NOMO-1 treated with DMSO at 0.1 percent for 48 hours (cell line): ENCODE measurements around the gene PTPRD.

ENCODE experiments used
- DNase-seq: peaks from one replicate; lab custom pipeline; 2025; ENCODE audit not compliant: unreplicated experiment; lab: John Stamatoyannopoulos, UW

Gene PTPRD

DNA sequence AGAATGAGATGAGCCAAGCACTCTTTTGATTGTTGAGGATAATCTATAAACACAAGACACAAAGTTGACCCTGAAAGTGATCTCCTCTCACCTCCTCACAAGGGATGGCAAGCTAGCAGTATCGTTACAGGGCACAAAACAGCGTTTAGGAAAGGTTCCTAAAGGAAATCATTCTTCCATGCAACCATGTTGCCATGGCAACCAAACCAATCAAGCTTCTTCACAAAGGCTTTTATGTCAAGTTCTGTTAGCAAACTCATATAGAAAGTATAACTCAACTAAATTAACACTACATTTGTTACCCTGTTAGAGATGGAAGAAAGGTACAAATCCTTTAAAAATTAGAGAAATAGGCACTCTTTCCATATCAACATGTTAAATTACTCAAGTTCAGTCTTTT is 1796.4 kb downstream of the PTPRD start:
- no peak for DNase-seq

DNA sequence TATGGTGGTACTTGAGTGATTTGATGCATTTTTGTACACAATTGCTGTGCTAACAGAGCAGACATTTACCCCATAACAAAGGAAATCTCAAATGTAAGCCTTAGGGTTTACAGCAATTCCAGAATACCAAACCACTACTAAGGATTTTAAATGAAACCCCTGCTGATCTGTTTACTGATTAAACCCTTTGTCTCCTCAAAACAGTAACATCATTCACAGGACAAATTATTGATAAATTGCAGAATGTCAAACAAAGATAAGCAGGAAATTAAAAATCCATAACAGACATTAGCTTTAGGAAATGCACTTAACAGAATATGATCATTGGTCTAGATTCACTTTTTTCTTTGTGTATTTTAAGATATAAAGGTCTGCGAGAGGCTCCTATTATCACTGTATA is 1796.9 kb downstream of the PTPRD start:
- no peak for DNase-seq

DNA sequence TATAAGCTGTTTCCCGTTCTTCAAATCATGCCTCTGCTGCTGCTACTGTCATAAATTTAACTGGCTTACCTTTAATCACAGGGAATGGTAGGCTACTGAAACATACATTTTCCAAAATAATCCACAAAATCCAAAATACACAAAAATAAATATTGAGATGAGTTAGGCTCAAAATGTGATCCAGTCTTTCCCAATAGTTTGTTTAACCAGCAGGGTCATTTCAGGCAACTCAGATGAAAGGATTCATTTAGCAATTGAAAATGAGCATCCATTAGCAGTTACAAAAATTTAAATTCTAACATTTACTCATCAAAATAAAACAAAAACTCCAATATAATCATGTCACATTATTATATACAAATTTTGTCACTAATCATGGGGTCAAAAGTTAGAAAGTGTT is 1797.6 kb downstream of the PTPRD start:
- DNase-seq, result no peak

DNA sequence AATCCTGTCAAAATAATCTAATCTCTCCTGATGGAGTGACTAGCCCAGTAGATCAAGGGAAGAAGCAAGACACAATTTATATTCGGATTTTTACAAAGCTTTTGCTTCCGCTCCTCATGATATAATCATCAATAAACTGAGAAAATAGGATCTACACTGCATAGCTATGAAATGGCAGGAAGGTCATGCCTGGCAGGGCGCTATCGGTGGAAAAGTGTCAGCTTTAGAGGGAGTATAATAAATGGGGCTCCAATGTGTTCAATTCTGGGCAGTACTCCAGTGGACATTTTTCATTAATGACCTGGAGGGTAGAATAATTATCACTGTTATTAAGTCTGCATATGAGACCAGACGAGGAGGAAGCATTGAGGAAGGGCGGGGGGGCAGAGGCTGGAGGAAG is 1799.9 kb downstream of the PTPRD start:
- DNase-seq, result no peak

DNA sequence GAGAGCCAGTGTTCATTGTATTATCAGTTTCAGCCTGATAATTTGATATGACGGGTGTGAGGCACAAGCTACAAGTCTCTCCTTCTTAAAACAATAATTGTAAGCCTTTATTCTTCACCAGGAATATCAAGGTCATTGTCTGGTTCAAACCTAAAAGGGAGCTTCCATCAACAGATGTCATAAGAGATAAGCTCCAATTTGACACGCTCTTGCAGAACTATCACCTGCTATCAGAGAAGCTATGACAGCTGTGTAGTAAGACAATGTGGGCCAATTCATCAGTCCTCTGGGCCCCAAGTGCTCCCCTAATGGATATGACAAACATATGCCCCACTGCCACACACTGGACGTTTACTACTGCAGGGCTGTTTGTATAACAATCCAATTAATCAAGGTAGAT is 1803.1 kb downstream of the PTPRD start:
- DNase-seq, result no peak

DNA sequence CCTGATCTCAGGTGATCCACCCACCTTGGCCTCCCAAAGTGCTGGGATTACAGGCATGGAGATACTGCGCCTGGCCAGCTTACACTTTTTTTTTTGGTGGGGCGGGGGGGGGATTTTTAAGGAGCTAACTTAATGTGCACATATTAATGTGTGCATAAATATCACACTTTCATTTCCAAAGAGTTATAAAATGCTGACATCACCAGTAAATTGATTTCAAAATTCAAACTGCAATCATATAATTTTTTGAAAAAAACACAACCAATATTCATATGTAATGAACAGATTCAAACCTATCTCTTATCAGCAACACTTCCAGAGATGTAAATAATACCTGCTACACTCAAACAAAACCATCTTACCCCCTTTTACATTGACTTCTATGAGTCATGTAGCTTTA is 1806.7 kb downstream of the PTPRD start:
- no peak for DNase-seq

DNA sequence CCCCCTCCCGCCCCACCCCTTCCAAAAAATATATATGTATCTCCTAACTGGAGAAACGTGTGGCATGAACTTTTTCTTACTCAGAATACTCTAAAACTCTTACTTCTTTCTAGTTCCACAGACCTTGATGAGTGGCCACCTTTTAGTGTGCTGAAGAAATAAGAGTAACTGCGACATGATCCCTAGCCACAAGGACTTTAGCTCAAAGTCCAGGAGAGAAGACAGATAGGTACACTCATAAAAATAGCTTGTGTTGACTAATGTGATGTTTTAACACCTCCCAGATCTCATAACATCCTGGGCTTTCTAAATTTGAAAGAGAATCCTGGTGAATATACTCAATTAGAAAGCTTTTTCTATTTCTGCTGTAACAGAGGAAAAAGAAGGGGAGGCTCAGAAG is 1808.2 kb downstream of the PTPRD start:
- DNase-seq, result no peak

DNA sequence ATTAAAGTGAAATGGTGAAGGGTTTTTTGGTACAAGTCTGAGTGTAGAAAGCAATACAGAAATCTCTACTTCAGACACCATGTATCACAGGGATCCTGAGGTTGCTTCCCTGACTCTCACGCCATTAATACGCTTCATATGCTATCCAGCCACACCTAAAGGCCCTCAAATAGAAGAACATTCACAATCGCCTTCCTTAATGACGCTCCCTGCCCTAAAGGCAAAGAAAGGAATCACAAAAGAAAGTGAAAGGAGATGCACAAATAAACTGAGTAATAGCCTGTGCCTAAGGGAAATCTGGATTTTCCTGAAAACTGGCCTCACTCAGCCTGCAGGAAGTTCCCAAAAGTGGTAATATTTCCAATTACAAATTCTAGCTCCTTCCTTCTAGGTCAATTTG is 1810.6 kb downstream of the PTPRD start:
- no peak for DNase-seq

DNA sequence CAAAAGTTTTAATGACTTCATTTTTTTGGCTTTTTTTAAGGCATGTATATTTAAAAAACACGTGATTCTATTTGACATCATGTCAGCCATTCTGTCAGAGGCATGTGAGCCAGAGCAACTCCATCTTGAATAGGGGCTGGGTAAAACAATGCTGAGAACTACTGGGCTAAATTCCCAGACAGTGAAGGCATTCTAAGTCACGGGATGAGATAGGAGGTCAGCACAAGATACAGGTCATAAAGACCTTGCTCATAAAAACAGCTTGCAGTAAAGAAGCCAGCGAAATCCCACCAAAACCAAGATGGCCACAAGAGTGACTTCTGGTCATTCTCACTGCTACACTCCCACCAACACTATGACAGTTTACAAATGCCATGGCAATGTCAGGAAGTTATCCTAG is 1812.6 kb downstream of the PTPRD start:
- DNase-seq, result no peak

DNA sequence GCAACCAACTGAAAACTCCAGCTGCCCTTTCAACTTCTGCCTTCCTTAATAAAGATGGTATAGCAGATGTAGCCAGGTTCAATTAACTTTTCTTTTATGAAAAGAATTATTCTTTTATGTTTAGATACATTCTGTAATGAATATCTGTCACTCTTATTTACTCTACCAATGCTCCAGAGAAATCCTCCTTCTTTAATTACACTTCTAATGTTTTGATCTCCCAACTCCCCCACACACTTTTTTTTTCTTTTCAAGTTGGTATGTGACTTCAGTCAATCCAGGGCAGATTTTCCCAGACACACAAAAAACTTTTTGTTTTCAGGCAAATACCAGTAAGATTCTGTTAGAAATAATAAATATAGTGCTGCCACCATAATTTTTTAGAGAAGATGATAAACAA is 1813.2 kb downstream of the PTPRD start:
- no peak for DNase-seq

DNA sequence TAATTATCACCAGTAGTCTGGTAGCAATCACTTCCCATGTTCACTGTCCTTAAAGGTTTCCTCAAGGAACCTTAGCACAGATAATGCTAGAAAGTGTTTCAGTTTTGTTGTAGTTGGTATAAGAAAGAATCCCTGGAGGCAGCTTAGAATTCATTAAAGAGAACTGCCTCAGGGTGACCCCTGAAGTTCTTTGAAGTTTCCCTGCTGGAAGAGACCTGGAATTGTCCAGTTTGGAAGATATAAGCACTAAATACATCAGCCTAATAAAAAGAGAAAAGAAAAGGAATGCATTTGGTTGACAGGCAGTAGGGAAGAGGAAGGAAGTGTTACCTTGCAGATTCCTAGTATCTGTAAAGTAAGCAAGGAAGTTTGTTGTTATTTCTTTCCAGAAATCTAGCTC is 1813.6 kb downstream of the PTPRD start:
- no peak for DNase-seq

DNA sequence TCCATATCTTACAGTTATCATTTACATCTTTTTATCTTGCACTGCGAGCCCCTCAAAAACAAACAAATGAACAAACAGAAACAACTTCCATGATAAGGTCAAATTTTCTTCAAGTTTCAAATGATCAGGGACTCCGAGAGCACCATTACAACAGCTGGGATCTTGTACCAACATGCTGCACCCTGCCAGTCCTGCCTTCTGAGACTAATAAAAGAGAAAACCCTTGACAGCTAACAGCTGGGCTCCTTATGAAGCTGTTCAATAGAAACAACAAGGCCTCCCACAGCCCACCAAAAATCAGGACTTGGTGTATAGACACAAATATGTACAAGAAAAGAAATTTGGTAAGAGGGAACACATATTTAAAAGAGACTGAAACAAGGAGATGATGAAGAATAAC is 1828.0 kb downstream of the PTPRD start:
- DNase-seq, result no peak

DNA sequence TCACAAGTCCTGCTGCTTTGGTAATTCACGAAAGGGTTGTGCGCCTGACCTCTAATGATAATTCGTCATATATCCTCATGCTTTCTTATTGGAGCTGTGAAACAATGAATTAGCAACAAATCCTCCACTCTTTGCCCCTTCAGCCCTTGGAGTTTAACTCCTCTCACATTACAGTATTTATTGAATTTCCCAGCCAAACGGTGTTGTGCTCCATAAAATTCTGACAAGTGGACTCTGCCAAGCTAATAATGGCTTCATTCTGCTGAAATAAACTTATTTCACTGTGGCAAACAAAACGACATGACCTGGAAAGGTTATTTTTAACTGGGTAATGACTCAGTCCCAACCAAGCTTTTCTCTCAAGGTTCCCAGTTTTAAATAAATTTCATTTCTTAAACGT is 1828.9 kb downstream of the PTPRD start:
- no peak for DNase-seq

DNA sequence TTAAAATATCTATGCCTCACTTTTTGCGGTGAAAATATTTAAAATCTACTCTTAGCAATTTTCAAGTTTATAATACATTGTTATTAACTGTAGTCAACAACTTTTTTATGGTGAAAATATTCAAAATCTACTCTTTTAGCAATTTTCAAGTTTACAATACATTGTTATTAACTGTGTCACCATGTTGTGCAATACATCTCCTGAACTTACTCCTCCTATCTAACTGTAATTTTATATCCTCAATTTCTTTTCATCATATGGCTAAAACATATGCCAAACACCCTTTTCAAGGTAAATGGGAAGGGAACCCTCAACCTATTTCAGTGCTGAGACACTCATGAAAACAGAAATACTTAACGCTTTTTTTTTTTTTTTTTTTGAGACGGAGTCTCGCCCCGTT is 1830.6 kb downstream of the PTPRD start:
- no peak for DNase-seq

DNA sequence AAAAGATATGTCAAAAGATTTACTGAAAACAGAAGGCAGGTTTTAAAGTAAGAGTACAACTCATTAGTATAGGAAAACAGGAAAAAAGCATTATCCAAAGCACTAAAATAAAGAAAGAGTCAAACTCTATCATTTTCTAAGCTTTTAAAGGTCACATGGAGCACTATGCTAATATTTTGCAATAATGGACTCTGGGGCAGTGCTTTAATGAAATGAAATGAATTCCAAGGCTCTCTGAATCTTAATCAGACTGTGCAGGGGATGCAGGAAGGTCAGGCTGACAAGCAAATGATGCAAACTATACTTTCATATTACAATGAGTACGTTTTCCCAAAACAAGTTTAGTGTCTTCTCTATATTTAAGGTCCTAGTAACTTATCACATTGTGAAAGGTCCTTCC is 1831.3 kb downstream of the PTPRD start:
- DNase-seq, result no peak

DNA sequence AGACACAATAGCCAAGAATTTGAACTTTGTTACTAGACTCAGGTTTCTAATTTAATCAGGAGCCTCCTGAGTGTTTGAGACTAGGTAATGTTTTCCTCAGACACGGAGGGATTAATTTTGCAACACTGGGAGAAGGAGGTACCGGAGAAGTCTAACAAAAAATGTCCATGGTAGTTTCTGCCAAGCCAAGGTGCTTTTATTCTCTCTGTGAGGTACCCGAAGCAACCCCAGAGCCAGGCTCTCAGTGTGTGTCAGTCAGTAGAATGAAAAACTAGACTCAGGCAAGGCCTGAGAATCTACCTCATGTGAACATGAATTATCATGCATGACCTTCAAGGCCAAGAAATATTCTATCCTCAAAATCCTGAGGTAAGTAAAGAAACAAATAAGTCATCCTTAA is 1832.4 kb downstream of the PTPRD start:
- DNase-seq, result no peak

DNA sequence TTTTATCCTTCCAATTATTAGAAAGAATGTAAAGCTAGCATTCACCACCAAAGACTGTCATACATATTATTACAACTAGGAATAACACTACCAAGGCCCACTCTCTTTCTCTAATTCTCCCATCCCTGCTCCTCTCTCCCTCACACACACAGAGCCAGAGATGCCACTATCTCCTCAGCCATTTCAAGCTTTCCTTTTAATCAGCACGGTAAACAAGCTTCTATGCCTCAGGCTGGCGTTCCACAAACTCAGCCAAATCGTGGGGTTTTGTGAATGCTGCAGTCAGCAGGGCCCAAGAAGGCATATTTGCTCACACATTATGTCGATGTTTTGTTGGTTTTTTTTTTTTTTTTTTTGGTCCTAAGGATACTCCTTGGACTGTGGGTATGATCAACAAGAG is 1833.3 kb downstream of the PTPRD start:
- DNase-seq, result no peak

DNA sequence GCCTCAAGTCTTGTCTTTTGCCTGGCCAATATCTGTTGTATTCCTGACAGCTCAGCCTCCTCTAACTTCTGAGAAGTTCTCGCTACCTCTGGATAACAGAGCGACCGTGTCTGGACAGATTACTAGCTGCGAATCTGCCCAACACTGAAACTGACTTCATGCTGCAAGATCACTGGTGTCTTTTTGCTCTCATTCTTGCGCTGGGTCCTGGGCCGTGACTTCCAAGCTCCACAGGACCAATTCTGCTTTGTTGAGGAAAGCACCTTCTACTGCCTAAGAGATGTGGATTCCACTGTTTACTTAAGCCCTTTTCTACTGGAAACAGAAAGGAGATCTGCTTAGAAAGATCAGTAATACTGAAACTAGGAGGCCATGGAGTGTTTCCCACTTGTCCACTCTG is 1834.4 kb downstream of the PTPRD start:
- DNase-seq, result no peak

DNA sequence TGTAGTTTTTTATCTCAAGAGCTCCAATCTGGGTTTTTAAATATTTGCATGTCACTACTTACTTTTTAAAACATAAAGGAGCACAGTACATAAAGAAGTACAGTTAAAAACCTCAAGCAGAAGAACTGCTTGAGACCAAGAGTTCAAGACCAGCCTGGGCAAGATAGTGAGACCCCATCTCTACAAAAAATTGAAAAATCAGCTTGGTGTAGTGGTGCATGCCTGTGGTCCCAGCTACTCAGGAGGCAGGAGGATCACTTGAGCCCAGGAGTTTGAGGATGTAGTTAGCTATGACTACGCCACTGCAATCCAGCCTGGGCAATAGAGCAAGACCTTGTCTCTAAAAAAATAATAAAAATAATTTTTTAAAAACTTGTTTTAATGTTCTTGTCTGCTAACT is 1840.5 kb downstream of the PTPRD start:
- DNase-seq, result no peak

DNA sequence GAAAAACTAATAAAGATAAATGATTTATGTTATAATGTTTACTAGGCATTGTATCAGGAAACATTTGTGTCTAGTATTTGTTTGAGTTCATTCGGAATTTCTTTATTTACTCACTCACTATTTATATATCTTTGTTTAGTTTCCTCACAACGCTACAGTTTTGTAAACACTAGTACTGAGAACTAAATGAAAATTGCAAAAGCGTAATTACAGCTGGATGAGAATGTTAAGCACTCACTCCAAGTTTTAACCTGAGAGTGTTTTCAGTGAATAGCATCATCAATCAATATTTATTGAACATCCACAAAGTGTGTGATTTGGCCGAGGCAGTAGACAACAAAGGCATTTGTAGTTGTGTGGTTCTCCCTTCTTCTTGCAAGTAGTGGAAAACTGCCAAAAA is 1843.6 kb downstream of the PTPRD start:
- no peak for DNase-seq

DNA sequence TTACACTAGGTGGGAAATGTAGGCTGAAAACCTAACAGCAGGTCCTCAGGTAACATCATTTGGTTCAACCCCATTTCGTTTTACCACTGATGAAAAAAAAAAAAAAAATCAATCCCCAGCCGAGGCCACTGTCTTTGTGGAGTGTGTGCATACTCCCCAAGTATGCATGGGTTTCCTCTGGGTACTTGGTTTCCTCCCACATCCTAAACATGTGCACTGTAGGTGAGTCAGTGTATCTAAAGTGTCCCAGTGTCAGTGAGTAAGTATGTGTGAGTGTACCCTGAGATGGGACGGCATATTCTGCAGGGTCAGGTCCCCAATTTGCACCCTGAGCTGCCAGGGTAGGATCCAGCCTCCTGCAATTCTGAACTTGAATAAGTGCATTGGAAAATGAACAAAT is 1846.7 kb downstream of the PTPRD start:
- DNase-seq, result no peak

DNA sequence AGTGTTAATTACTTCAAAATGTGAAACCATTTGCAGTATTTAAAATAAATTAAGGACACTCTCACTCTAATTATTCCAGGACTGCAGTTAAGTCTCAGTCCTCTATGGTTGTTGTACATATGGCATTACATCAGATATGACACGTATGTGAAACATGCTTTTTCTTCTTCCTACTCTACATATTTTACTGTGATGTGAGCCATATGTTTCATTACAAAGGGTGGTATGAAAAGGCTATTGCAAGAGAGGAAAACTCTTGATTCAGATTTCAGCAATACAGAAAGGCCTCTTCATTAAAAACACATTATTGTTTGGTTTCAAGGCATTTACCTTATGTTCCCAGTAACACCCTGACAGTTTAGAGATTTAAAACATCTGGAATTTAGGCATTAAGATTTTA is 1848.8 kb downstream of the PTPRD start:
- no peak for DNase-seq

DNA sequence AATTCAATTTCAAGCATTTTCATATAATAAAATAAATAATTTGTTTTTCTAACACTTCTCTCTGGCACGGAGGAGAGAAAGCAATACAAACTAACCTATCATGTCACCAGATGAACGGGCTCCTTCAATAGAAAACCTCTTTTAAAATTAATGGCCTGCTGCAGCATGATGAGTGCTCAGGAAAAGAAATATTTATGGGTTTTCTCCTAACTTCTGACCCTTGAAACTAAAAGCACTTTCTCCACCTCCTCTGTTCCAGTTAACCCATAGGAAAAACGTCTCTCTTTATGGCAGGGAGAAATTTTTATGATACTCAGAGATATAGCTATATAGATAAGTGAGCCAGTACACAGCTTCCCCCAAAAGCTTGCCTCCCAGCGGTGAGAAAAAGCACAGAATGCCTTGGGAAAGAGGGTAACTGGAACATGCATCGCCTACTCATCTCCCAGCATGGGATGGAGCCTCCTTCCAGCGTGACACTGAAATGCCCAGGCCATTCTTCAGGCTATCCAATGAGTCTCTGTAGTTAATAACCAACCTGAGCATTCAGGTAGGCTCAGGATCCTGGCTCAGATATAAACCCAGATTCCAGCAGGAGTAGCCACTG is 1850.2 kb downstream of the PTPRD start:
- DNase-seq, result no peak
